ENCODE data around the gene CCNG1. TPM values are rescaled to one million over a fixed set of nuclear protein-coding genes. Genes with fewer than 3 reads are reported as not detected.

Gene CCNG1
- polyA plus RNA-seq, 1 donor from 2014 or later: 106 TPM

- no peak overlapping the region for H3K4me2 ChIP-seq (ENCODE audit: low read length)
- H3K36me3 ChIP-seq (ENCODE audit: insufficient read depth, low read length): no peaks in the 10 kb centered on the region
- H3K9ac ChIP-seq (ENCODE audit: low read length): no peak overlapping the region
- no peak overlapping the region for H3K4me3 ChIP-seq (ENCODE audit: low read length)
- no peak for TF ChIP-seq REST (IDR thresholded peaks at IDR 0.05; ENCODE audit: borderline replicate concordance)
- TF ChIP-seq EP300 (conservative IDR thresholded peaks at IDR 0.05; ENCODE audit: poor library complexity, severe bottlenecking): no peak
- no peak for TF ChIP-seq SMC3 (conservative IDR thresholded peaks at IDR 0.05; ENCODE audit: poor library complexity)
- H2AFZ ChIP-seq (ENCODE audit: low read depth, low read length): no peak overlapping the region
- no peaks in the 10 kb centered on the region for H3K9me2 ChIP-seq (ENCODE audit: insufficient read depth, low read length)
- no peaks in the 10 kb centered on the region for H3K79me2 ChIP-seq (replicated peaks; ENCODE audit: insufficient read depth, low read length)
- H3F3A ChIP-seq (ENCODE audit: insufficient read depth, low read length, poor library complexity, severe bottlenecking): no peaks in the 10 kb centered on the region
- H3K27ac ChIP-seq (ENCODE audit: low read length): no peak overlapping the region
- no peaks in the 10 kb centered on the region for H4K20me1 ChIP-seq (ENCODE audit: insufficient read depth)
- H3K27me3 ChIP-seq (ENCODE audit: insufficient read depth, low read depth, low read length): no peaks in the 10 kb centered on the region
- no peaks in the 10 kb centered on the region for H3K9me3 ChIP-seq (ENCODE audit: low read length)
Measured at GRCh38 chr5:163467682-163468081, 30.3 kb downstream of the CCNG1 start.

- TF ChIP-seq SMC3 (conservative IDR thresholded peaks at IDR 0.05; ENCODE audit: poor library complexity) (peak; percentile 51), RAD21 (conservative IDR thresholded peaks at IDR 0.05) (peak; percentile 35), CTCF (IDR thresholded peaks at IDR 0.05; ENCODE audit: poor library complexity, severe bottlenecking) (peak; percentile 64), EZH2 (IDR thresholded peaks at IDR 0.05; ENCODE audit: borderline replicate concordance, insufficient read depth, low read length, poor library complexity, severe bottlenecking) (no peak)
- Histone ChIP-seq H3K9me2 (ENCODE audit: insufficient read depth, low read length) (no peaks in the 10 kb centered on the region), H4K20me1 (ENCODE audit: insufficient read depth) (no peaks in the 10 kb centered on the region), H3K36me3 (ENCODE audit: insufficient read depth, low read length) (no peaks in the 10 kb centered on the region), H3K9me3 (ENCODE audit: low read length) (no peaks in the 10 kb centered on the region), H3K4me2 (ENCODE audit: low read length) (no peak overlapping the region), H3K27ac (ENCODE audit: low read length) (no peak overlapping the region), H3K4me3 (ENCODE audit: low read length) (no peak overlapping the region), H2AFZ (ENCODE audit: low read depth, low read length) (no peak overlapping the region), H3F3A (ENCODE audit: insufficient read depth, low read length, poor library complexity, severe bottlenecking) (no peaks in the 10 kb centered on the region), H3K9ac (ENCODE audit: low read length) (no peak overlapping the region), H3K27me3 (ENCODE audit: insufficient read depth, low read depth, low read length) (no peaks in the 10 kb centered on the region), H3K79me2 (replicated peaks; ENCODE audit: insufficient read depth, low read length) (no peaks in the 10 kb centered on the region)
Measured at GRCh38 chr5:163473635-163474243, 36.3 kb downstream of the CCNG1 start.

GRCh38 chr5:163475411-163475810, 38.0 kb downstream of the CCNG1 start:
- no peaks in the 10 kb centered on the region for H3F3A ChIP-seq (ENCODE audit: insufficient read depth, low read length, poor library complexity, severe bottlenecking)
- H3K9ac ChIP-seq (ENCODE audit: low read length): no peak overlapping the region
- no peaks in the 10 kb centered on the region for H4K20me1 ChIP-seq (ENCODE audit: insufficient read depth)
- TF ChIP-seq POLR2AphosphoS5 (IDR thresholded peaks at IDR 0.05): no peak
- no peak for TF ChIP-seq EZH2 (IDR thresholded peaks at IDR 0.05; ENCODE audit: borderline replicate concordance, insufficient read depth, low read length, poor library complexity, severe bottlenecking)
- TF ChIP-seq RAD21 (conservative IDR thresholded peaks at IDR 0.05): no peak
- TF ChIP-seq EP300 (conservative IDR thresholded peaks at IDR 0.05; ENCODE audit: poor library complexity, severe bottlenecking): no peak
- no peak for TF ChIP-seq REST (IDR thresholded peaks at IDR 0.05; ENCODE audit: borderline replicate concordance)
- TF ChIP-seq TAF1 (IDR thresholded peaks at IDR 0.05; ENCODE audit: low read depth): no peak
- TF ChIP-seq CTCF (IDR thresholded peaks at IDR 0.05; ENCODE audit: poor library complexity, severe bottlenecking): no peak
- TF ChIP-seq SMC3 (conservative IDR thresholded peaks at IDR 0.05; ENCODE audit: poor library complexity): no peak
- no peak for TF ChIP-seq MXI1 (conservative IDR thresholded peaks at IDR 0.05; ENCODE audit: poor library complexity, severe bottlenecking)
- H3K4me2 ChIP-seq (ENCODE audit: low read length): no peak overlapping the region
- no peak overlapping the region for H3K27ac ChIP-seq (ENCODE audit: low read length)
- no peak overlapping the region for H3K4me3 ChIP-seq (ENCODE audit: low read length)
- H3K9me3 ChIP-seq (ENCODE audit: low read length): no peaks in the 10 kb centered on the region
- H3K27me3 ChIP-seq (ENCODE audit: insufficient read depth, low read depth, low read length): no peaks in the 10 kb centered on the region
- no peaks in the 10 kb centered on the region for H3K36me3 ChIP-seq (ENCODE audit: insufficient read depth, low read length)
- H2AFZ ChIP-seq (ENCODE audit: low read depth, low read length): no peak overlapping the region
- no peaks in the 10 kb centered on the region for H3K79me2 ChIP-seq (replicated peaks; ENCODE audit: insufficient read depth, low read length)
- H3K9me2 ChIP-seq (ENCODE audit: insufficient read depth, low read length): no peaks in the 10 kb centered on the region

Measured in neural cell (in vitro differentiated cells).